Measurements from ENCODE around the gene TEDC2. TPM values are rescaled to one million over a fixed set of nuclear protein-coding genes. Genes with fewer than 3 reads are reported as not detected.
A peak's percentile ranks its signal among the peaks of the same experiment; 100 is the strongest.

TEDC2 gene
- total and polyA plus RNA-seq, 9 of the 15 experiments (the other 6 are each of a cell fraction or from before 2014, with no cell fraction given): 0.75 to 57.0 (median 17.6) TPM

- peak; percentile 15 for TF ChIP-seq FIP1L1 (IDR thresholded peaks at IDR 0.05; ENCODE audit: low read depth, low read length, poor library complexity, severe bottlenecking)
- TF ChIP-seq ARID2 (IDR thresholded peaks at IDR 0.05): peak; percentile 71
- TF ChIP-seq ETV6 (IDR thresholded peaks at IDR 0.05; ENCODE audit: borderline replicate concordance in 1 of 2, low read depth in 2 of 2, low read length in 1 of 2): no peak
- TF ChIP-seq ETV6 (CRISPR knock-in tag; IDR thresholded peaks at IDR 0.05; ENCODE audit: borderline replicate concordance): no peak
- peak; percentile 55; the same call in 1 of the 2 replicates for TF ChIP-seq CTBP1 (IDR thresholded peaks at IDR 0.05; ENCODE audit: borderline replicate concordance)
- peak; percentile 57 for TF ChIP-seq SP1 (CRISPR knock-in tag; IDR thresholded peaks at IDR 0.05)
- 0 out of 2 replicates have a peak, but pooled peaks have one; percentile 36 for TF ChIP-seq MYNN (IDR thresholded peaks at IDR 0.05)
- no peak for TF ChIP-seq MYNN (CRISPR knock-in tag; IDR thresholded peaks at IDR 0.05)
- peak; percentile 91 to 93 for TF ChIP-seq RAD21 (CRISPR knock-in tag; conservative IDR thresholded peaks at IDR 0.05 in 1 of 2, IDR thresholded peaks at IDR 0.05 in 1 of 2)
- peak; percentile 79 for TF ChIP-seq VEZF1 (CRISPR knock-in tag; IDR thresholded peaks at IDR 0.05)
- TF ChIP-seq KLF16 (IDR thresholded peaks at IDR 0.05): 0 out of 2 replicates have a peak, but pooled peaks have one; percentile 22
- 0 out of 4 replicates have a peak, but pooled peaks of 1 of the 2 experiments have one; percentile 61 for TF ChIP-seq UBTF (IDR thresholded peaks at IDR 0.05; ENCODE audit: borderline replicate concordance in 1 of 2, low read depth in 2 of 2, low read length in 2 of 2)
- TF ChIP-seq TFAP4 (CRISPR knock-in tag; IDR thresholded peaks at IDR 0.05; ENCODE audit: borderline replicate concordance): peak; percentile 57
- TF ChIP-seq CREB1 (IDR thresholded peaks at IDR 0.05): no peak; the same call in 1 of the 2 replicates
- peak; percentile 58 for TF ChIP-seq CREB1 (CRISPR knock-in tag; IDR thresholded peaks at IDR 0.05)
- TF ChIP-seq HCFC1 (IDR thresholded peaks at IDR 0.05; ENCODE audit: low read depth, low read length): peak; percentile 35; the same call in 1 of the 2 replicates
- peak; percentile 65 for TF ChIP-seq MYC (IDR thresholded peaks at IDR 0.05; ENCODE audit: low read depth, low read length)
- no peak for TF ChIP-seq MYC (CRISPR knock-in tag; IDR thresholded peaks at IDR 0.05; ENCODE audit: borderline replicate concordance, low read depth)
- no peak for TF ChIP-seq EZH2 (IDR thresholded peaks at IDR 0.05; ENCODE audit: borderline replicate concordance, low read depth, low read length)
- peak; percentile 74 for TF ChIP-seq DEAF1 (CRISPR knock-in tag; IDR thresholded peaks at IDR 0.05)
- TF ChIP-seq ZNF75A (CRISPR knock-in tag; IDR thresholded peaks at IDR 0.05): no peak
- TF ChIP-seq STAG1 (CRISPR knock-in tag; IDR thresholded peaks at IDR 0.05; ENCODE audit: borderline replicate concordance): peak; percentile 94
These were observed 41.2 kb downstream of the TEDC2 start (continued) for GRCh38 chr16:2500918-2501750.

Measured in K562 (cell line).